Fibroblast of skin of abdomen (primary cell): Measurements from ENCODE around the gene LOXHD1.

Source experiments
- DNase-seq: peaks from one replicate; pipeline ENCODE4 v3.0.0-alpha.2; 2013

LOXHD1 gene

GRCh38 chr18:46445522-46446313 is 211.3 kb downstream of the LOXHD1 start:
- DNase-seq = no peak

DNA sequence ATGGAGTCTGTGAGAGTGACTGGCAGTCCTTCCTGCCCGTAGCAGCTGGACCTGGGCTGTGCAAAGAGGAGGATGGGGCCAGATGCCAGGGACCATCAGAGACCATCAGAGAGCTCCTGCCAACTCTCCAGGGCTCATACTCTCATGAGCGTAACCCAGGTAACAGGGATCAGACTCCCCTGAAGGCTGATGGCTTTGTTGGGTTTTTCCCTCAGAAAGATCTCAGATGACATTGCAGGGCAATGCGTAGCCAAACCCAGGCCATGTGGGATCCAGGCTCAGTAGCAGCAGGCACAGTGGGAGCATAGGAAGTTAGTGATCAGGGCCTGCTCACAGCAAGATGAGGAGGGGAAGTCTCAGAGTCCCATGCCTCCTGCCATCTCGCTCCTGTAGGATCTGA is 218.0 kb downstream of the LOXHD1 start:
- DNase-seq = no peak

DNA sequence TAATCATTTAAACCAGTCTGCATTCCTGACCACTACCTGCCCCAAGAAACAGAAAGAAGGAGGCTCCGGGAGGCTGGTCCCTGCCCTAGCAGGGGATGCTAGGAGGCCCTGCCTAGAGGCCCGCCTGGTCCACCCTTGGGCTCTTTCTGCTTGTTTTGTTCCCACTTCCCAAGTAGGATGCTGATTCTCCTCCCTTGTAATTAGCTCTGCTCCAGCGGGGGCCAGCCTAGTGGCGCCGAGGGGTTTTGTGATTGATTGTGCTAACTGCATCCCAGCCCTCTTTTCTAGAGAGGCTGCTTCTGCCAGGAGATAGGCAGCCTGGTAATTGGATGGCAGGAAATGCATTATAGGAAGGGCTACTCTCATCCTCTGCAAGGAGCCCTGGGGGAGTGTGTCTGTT is 220.0 kb downstream of the LOXHD1 start:
- no peak for DNase-seq

DNA sequence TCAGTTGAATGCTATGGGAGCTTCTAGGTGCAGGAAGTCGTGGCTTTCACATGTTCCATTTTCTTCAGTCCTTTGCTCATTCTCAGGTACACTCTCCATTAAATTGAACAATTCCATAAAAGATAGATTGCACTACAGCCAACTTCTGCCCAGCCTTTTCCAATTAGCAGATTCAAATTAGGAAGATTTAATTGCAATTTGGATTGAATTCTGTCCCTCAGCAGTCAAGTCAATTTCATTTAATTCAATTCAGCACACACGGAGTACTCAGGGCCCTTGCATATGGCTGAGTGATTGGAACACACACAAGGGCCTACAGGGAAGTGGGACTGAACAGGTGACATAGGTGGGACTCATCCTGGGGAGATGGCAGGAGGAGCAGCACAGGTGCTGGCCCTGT is 220.4 kb downstream of the LOXHD1 start:
- no peak for DNase-seq

GRCh38 chr18:46435031-46435430 is 222.0 kb downstream of the LOXHD1 start:
- no peak for DNase-seq

DNA sequence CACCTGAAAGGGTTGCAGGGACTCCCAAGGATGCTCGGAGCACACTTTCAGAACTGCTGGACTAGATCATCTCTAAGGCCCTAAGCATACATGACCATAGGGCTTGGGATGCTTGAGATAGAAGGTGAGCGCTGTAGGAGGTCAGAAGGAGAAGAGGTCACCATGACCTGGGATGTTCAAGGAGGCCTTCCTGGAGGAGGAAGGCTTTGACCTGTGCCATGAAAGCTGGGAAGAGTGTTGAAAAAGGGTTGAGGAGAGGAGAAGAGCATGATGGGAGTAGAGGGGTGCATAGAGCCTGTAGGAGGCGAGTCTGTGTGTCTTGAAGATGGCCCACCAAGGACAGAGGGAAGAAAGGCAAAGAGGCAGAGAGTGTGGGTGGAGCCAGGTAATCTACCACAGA is 222.4 kb downstream of the LOXHD1 start:
- no peak for DNase-seq

DNA sequence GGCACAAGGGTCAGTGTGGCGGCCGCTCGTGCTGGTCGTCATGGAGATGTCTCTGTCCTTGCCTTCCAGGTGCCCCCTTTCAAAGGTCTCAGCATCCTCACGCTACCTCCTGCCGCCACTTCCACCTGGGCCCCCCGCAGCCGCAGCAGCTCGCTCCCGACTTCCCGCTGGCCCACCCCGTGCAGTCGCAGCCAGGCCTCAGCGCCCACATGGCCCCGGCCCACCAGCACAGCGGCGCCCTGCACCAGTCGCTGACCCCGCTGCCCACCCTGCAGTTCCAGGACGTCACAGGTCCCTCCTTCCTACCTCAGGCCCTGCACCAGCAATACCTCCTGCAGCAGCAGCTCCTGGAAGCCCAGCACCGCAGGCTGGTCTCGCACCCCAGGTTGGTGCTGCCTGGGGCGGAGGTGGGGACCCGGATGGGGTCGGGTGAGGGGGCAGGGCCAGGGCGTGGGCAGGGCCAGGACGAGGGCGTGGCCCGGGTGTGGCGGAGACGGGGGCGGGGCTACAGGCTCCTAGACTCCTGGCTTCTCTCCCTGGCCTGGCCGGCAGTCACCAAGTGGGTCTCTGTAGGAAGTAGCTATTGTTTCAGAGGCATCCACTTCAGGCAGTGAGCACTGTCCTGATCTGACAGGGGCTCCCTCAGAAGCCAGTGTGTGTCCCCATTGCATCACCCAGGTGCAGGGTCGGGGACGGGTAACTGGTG is 223.7 kb downstream of the LOXHD1 start:
- DNase-seq = no peak

- no peak for DNase-seq
Observed at GRCh38 chr18:46431522-46432171, 225.4 kb downstream of the LOXHD1 start.

DNA sequence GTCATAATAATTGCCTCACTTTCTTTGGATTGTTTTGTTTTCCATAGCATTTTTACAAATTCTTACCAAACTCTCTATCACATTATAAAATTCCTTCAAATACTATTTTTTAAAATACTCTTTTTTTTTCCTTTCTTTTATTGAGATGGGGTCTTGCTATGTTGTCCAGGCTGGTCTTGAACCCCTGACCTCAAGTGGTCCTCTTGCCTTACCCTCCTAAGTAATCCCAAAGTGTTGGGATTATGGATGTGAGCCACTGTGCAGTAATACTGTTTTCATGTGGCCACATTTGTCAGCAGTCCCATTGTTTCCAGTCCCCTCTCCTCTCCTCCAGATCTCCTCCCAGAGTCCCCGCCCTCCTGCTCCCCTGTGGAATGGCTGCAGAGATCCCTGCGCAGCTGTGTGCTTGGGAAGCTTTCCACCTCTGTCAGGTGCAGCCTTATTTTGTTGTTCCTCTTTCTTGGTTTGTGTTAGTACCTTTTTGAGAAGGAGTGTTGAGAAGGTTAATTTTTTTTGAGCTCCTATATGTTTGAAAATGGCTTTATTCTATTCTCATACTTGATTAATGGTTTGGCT is 227.3 kb downstream of the LOXHD1 start:
- no peak for DNase-seq

DNA sequence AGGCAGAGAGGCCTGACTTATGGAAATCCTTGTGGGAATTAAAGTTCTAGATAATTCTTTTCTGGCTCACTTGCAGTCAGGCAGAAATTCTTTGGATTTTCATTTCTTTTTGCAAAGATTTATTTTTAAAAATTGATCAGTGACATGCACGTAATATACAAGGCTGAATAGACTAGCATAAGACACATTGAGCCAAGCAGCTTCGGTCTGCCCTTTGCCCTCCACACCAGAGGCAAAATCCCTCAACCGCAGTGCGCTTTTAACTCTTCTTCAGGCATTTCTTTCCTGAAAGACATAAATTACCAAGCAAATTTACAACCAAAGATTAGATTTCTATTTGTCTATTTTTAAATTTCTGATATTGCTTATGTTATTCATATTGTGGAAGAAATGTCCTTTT is 227.9 kb downstream of the LOXHD1 start:
- DNase-seq = no peak

- no peak for DNase-seq
Observed at GRCh38 chr18:46428368-46428767, 228.7 kb downstream of the LOXHD1 start.

GRCh38 chr18:46427216-46427995 is 229.6 kb downstream of the LOXHD1 start:
- DNase-seq = no peak
